Common myeloid progenitor, CD34-positive (primary cell): Measurements from ENCODE around the gene ATXN1.

Experiments used
- CTCF ChIA-PET: fragments of 350-600 bp; sonication (Branson Sonifier 250); formaldehyde crosslinking; loops from one replicate; lab custom pipeline; 2021; ENCODE audit warnings: antibody characterized with exemption; lab: Charles Lee
- POLR2A ChIA-PET: fragments of 350-600 bp; sonication (Branson Sonifier 250); formaldehyde crosslinking; loops from one replicate; lab custom pipeline; 2021; ENCODE audit warnings: antibody characterized with exemption; lab: Charles Lee
- DNase-seq, 3 donors: peaks; one replicate each; pipeline versions ENCODE4 v3.0.0 to v3.0.0-alpha.2; 2013
- H3K27ac ChIP-seq, 2 experiments: 1 replicate in 1 of 2; 2 replicates in 1 of 2; pipeline ENCODE4 v1.7.0; 2013; ENCODE audit warnings: inconsistent platforms in 2 of 2, low read length in 2 of 2, mild to moderate bottlenecking in 2 of 2, low read depth in 1 of 2, moderate library complexity in 1 of 2; ENCODE audit not compliant: severe bottlenecking in 2 of 2, insufficient read depth in 1 of 2, poor library complexity in 1 of 2
- H3K27me3 ChIP-seq, 5 experiments: replicated peaks in 2 of 5; 1 replicate in 3 of 5; 2 replicates in 2 of 5; pipeline versions ENCODE4 v1.6.1 to v1.7.0; 2013; ENCODE audit warnings: low read length in 4 of 5, mild to moderate bottlenecking in 2 of 5, moderate library complexity in 2 of 5, inconsistent platforms in 1 of 5; ENCODE audit not compliant: insufficient read depth in 5 of 5, control insufficient read depth in 4 of 5
- H3K36me3 ChIP-seq, 4 experiments: 1 replicate in 2 of 4; 2 replicates in 2 of 4; pipeline versions ENCODE4 v1.6.1 to v1.7.0; 2013; ENCODE audit warnings: low read length in 3 of 4, control low read depth in 1 of 4, mild to moderate bottlenecking in 1 of 4; ENCODE audit not compliant: control insufficient read depth in 4 of 4, insufficient read depth in 4 of 4
- H3K4me1 ChIP-seq, 4 experiments: 1 replicate in 3 of 4; 2 replicates in 1 of 4; pipeline versions ENCODE4 v1.6.1 to v1.7.1; 2013; ENCODE audit warnings: low read length in 3 of 4, mild to moderate bottlenecking in 3 of 4, control low read depth in 1 of 4, inconsistent platforms in 1 of 4, moderate library complexity in 1 of 4; ENCODE audit not compliant: control insufficient read depth in 4 of 4, insufficient read depth in 4 of 4; ENCODE audit errors: control extremely low read depth in 1 of 4
- H3K4me3 ChIP-seq, 7 experiments: 1 replicate in 4 of 7; 2 replicates in 3 of 7; pipeline versions ENCODE4 v1.5.1 to v1.7.0; 2013; ENCODE audit warnings: mild to moderate bottlenecking in 7 of 7, low read length in 6 of 7, moderate library complexity in 6 of 7, inconsistent platforms in 2 of 7, low read depth in 2 of 7, control low read depth in 1 of 7; ENCODE audit not compliant: insufficient read depth in 4 of 7, control insufficient read depth in 1 of 7; ENCODE audit errors: extremely low read depth in 1 of 7
- H3K9me3 ChIP-seq, 5 experiments: 1 replicate in 4 of 5; 2 replicates in 1 of 5; pipeline versions ENCODE4 v1.6.1 to v1.7.1; 2013; ENCODE audit warnings: low read length in 4 of 5, mild to moderate bottlenecking in 2 of 5, inconsistent platforms in 1 of 5, low read depth in 1 of 5, moderate library complexity in 1 of 5; ENCODE audit not compliant: control insufficient read depth in 4 of 5, insufficient read depth in 2 of 5; ENCODE audit errors: control extremely low read depth in 1 of 5
- WGBS: methylation state at CpG from one replicate; pipeline ENCODE4 v1.1.5; 2013; ENCODE audit not compliant: insufficient coverage; 5-methylcytosine and 5-hydroxymethylcytosine counted together

Gene ATXN1

DNA sequence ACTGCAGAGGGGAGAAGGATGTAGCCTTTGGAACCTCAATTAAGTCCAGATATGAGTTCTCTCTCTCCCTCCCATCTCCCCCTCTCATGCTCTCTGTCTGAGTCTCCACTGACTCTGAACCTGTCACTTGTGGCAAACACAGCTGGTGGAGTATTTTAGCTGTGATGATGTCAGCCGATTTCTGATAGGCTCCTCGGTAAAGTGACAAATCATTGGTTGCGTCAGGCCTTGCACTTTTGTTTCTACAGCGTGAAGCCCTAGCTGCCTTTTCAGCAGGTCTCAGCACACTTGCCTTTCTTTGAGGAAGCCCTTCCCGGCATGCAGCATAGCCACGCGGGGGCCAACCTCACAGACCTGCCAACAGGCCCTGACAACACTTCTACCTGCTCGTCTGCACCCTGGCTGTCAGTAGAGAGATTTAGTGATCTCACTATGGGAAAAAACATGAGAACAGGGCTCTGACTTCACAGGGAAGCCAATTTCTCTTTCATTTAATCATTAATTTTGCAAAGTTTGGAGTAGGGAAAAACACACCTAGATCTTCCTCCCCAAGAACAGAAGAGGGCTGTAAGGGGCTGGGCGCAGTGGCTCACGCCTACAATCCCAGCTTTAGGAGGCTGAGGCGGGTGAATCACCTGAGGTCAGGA is 438.5 kb downstream of the ATXN1 start:
- Histone ChIP-seq H3K27me3 (no peaks in the 10 kb centered on the region), H3K9me3 (peaks cover 0 to 3% (median 0%) of the 10 kb centered on the region in 5 experiments), H3K4me3 (no peak overlapping the region), H3K4me1 (peaks cover 18 to 40% (median 34%) of the 10 kb centered on the region in 4 experiments), H3K36me3 (peaks cover 0 to 17% (median 10%) of the 10 kb centered on the region in 4 experiments), H3K27ac (peak overlapping the region in 1 of 2 experiments; percentile 26)
- 59% methylated on average over 8 of the region's 11 CpGs for WGBS
- ChIA-PET POLR2A (no interaction called here), CTCF (interaction anchor here (6.3 kb wide), 1 partner anchor 11 kb away, joined by 46 read pairs; no protein-coding TSS in a partner anchor)
- peak; percentile 70 to 89 (median 83) for DNase-seq

DNA sequence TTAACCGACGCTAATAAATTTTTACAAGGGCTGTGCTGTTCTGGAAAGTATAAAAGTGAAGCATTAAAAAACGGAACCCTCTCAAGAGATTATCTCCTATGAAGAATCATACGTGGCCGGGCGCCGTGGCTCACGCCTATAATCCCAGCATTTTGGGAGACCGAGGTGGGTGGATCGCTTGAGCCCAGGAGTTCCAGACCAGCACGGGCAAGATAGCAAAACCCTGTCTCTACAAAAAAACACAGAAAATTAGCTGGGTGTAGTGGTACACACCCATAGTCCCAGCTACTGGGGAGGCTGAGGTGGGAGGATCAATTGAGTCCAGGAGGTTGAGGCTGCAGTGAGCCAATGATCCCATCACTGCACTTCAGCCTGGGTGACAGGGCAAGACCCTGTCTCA is 439.4 kb downstream of the ATXN1 start:
- H3K27ac ChIP-seq = no peak overlapping the region
- ChIA-PET POLR2A (no interaction called here), CTCF (interaction anchor here (6.3 kb wide), 1 partner anchor 12 kb away, joined by 46 read pairs; no protein-coding TSS in a partner anchor)
- WGBS = 100% methylated on average over 11 of the region's 11 CpGs
- H3K36me3 ChIP-seq = peaks cover 0 to 11% (median 4%) of the 10 kb centered on the region in 4 experiments
- DNase-seq = no peak
- H3K4me1 ChIP-seq = peaks cover 18 to 42% (median 35%) of the 10 kb centered on the region in 4 experiments
- no peaks in the 10 kb centered on the region for H3K27me3 ChIP-seq
- peaks cover 0 to 3% (median 0%) of the 10 kb centered on the region in 5 experiments for H3K9me3 ChIP-seq
- H3K4me3 ChIP-seq = no peak overlapping the region

DNA sequence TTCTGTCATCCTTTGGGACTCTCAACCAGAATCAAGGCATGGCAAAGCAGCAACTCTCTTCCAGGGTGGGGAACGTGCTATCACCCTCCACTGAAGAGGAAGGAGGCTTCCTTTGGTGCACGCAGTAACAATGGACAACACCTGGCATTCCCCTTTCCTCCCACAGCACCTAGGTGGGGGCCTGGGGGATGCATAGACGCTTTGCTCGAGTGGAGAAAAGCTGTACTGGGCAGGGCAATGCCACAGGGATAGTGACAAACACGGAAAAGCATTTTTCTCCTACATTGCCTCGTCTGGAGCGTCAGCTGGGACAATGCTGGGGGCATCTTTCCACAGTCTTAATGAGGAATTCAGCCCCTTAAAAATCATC is 439.9 kb downstream of the ATXN1 start:
- POLR2A ChIA-PET = no interaction called here
- Histone ChIP-seq H3K9me3 (peaks cover 0 to 3% (median 0%) of the 10 kb centered on the region in 5 experiments), H3K27ac (no peak overlapping the region), H3K27me3 (no peaks in the 10 kb centered on the region), H3K4me1 (peaks cover 18 to 43% (median 35%) of the 10 kb centered on the region in 4 experiments), H3K36me3 (peaks cover 0 to 6% (median 2%) of the 10 kb centered on the region in 4 experiments), H3K4me3 (no peak overlapping the region)
- 89% methylated on average over 6 of the region's 7 CpGs for WGBS
- no peak for DNase-seq
- CTCF ChIA-PET = interaction anchor here (6.3 kb wide), 1 partner anchor 12 kb away, joined by 46 read pairs; no protein-coding TSS in a partner anchor

DNA sequence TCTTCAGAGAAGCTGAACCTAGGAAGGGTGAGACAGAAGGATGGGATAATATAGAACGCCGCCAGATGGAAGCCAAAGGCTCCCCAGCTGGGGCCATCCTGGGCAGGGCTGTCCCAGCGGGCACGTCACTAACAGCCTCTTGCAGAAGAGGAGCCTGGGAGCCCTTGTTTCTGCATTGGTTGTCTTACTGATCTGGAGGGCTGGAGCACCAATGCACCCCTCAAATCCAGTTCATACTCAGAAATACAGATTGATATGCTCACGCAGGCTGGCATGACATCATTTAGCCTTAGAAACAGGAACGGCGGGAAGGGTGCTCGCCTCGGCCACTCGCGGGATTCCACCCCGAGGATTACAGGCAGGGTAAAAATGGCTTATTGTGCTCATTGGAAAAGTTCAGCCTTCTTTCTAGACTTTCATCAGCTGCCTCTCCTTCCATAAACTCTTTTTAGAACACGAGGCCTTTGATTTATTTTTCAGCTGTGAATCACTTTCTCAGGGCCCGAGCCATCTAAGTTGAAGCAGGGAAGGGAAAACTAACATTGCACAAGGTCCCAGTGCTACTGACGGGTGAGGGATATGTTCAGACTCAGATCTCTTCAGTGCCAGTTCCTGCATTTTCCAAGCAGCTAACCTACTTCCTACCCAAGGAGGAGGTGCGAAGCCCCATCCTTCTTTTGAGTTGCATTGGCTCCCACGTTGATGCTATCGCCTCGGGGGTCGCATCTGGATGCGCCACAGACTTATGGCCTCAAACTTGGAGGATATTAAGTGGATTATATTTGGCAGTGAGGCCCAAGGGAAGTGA is 440.5 kb downstream of the ATXN1 start:
- Histone ChIP-seq H3K4me3 (peak overlapping the region in 4 of 7 experiments; percentile 31 to 74 (median 62)), H3K9me3 (no peaks in the 10 kb centered on the region), H3K4me1 (peaks cover 18 to 43% (median 35%) of the 10 kb centered on the region in 4 experiments), H3K27me3 (no peaks in the 10 kb centered on the region), H3K36me3 (peaks cover 0 to under 1% (median 0%) of the 10 kb centered on the region in 4 experiments), H3K27ac (peak overlapping the region in 1 of 2 experiments; percentile 67)
- WGBS = 95% methylated on average over 15 of the region's 21 CpGs
- CTCF ChIA-PET = interaction anchor here (4.9 to 6.3 kb wide), 2 partner anchors 8 to 13 kb away, joined by 19 to 46 read pairs; no protein-coding TSS in a partner anchor
- no peak for DNase-seq
- POLR2A ChIA-PET = no interaction called here

DNA sequence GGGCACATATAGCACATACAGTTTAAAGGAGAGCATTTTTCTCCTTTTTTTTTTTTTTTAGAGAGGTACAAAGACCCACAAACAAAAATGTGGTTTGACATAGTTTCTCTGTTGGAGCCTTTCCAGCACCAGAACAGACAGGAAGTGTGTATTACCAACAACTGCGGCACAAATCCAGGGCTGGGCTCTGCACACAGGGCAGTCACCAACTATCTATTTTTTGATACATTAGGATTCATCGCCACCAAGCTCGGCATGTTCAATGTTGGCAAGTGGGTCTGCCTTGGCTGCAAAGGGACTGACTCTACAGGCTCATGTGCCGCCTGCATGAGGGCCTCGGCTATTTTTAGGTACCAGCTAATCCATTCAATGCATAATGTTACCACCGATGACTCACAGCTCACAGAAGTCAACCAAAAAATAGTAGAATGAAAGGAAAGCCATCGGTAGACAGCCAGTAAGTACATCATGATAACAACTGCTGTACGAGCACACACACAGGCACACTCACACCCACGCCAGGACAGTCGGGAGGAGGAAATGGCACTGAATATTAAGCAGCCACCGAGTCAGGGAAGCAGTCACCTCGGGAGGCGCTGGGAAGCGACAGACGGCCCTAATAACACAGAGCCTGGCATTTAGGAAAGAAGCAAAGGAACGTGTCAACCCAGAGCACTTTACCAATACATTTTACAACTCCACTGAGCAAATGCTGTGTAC is 441.3 kb downstream of the ATXN1 start:
- Histone ChIP-seq H3K27me3 (no peaks in the 10 kb centered on the region), H3K27ac (peak overlapping the region in 1 of 2 experiments; percentile 67), H3K4me1 (peaks cover 18 to 43% (median 35%) of the 10 kb centered on the region in 4 experiments), H3K9me3 (no peaks in the 10 kb centered on the region), H3K36me3 (no peaks in the 10 kb centered on the region), H3K4me3 (peak overlapping the region in 6 of 7 experiments; percentile 31 to 74 (median 49))
- DNase-seq = peak; percentile 76 to 95 (median 91)
- WGBS = 0% methylated on average over 8 of the region's 16 CpGs
- POLR2A ChIA-PET = no interaction called here
- CTCF ChIA-PET = interaction anchor here (4.9 to 6.3 kb wide), 2 partner anchors 9 to 13 kb away, joined by 19 to 46 read pairs; no protein-coding TSS in a partner anchor

DNA sequence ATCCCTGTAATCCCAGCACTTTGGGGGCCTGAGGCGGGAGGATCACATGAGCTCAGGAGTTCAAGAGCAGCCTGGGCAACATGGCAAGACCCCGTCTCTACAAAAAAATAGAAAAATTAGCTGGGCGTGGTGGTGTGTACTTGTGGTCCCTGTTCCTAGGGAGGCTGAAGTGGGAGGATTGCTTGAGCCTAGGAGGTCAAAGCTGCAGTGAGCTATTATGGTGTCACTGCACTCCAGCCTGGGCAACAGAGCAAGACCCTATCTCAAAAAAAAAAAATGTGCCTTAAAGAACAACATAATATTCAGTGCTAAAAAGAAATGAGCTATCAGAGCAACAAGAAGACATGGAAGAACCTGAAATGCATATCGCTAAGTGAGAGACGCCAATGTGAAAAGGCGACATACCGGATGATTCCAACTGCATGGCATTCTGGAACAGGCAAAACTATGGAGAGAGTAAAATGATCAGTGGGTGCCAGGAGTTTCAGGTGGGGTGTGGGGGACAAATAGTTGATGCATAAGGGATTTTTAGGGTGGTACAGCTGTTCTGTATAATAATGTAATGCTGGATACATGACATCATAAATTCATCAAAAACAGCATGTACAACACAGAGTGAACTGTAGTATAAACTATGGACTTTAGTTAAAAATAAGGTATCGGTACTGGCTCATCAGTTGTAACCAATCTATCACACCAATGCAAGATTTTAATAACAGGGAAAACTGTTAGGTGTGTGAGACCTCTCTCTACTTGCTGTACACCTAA is 442.1 kb downstream of the ATXN1 start:
- Histone ChIP-seq H3K36me3 (no peaks in the 10 kb centered on the region), H3K9me3 (no peaks in the 10 kb centered on the region), H3K4me3 (peak overlapping the region in 4 of 7 experiments; percentile 31 to 74 (median 62)), H3K27ac (peak overlapping the region in 1 of 2 experiments; percentile 67), H3K4me1 (peaks cover 18 to 43% (median 35%) of the 10 kb centered on the region in 4 experiments), H3K27me3 (no peaks in the 10 kb centered on the region)
- CTCF ChIA-PET = interaction anchor here (0.9 to 6.3 kb wide), 4 partner anchors 10 to 81 kb away, joined by 3 to 46 read pairs (median 11); partner anchors contain the start of gene GMPR
- POLR2A ChIA-PET = no interaction called here
- DNase-seq = no peak
- 98% methylated on average over 6 of the region's 8 CpGs for WGBS
